GM19240 (cell line): ENCODE measurements around the gene PPIAL4G.
A peak's percentile ranks its signal among the peaks of the same experiment; 100 is the strongest.
"Not testable (repeated sequence)": the region's sequence is repeated elsewhere in the genome, so short reads cannot be mapped to it uniquely, and the experiment has no call there.

ENCODE experiments used
- DNase-seq: peaks from one replicate; pipeline ENCODE4 v3.0.0; 2011; ENCODE audit warnings: low spot score; ENCODE audit not compliant: insufficient read length

The PPIAL4G gene

GRCh38 chr1:148483029-148483428, at the start of gene PPIAL4G:
PPIAL4G (minus strand) TSS chr1:148483302; CDS start chr1:148483252, 50 bp downstream.
- not testable (repeated sequence) for DNase-seq

- DNase-seq = not testable (repeated sequence)
Measured at GRCh38 chr1:148532158-148532557, 49.1 kb upstream of the PPIAL4G start.

- DNase-seq = not testable (repeated sequence)
Measured at GRCh38 chr1:148529101-148529567, 46.0 kb upstream of the PPIAL4G start.

- DNase-seq = not testable (repeated sequence)
Measured at GRCh38 chr1:148528591-148528990, 45.5 kb upstream of the PPIAL4G start.

GRCh38 chr1:148526587-148526986, 43.5 kb upstream of the PPIAL4G start:
- DNase-seq = not testable (repeated sequence)

- not testable (repeated sequence) for DNase-seq
Measured at GRCh38 chr1:148523205-148524144, 40.4 kb upstream of the PPIAL4G start.

- peak; percentile 45 for DNase-seq
Measured at GRCh38 chr1:148522561-148523204, 39.6 kb upstream of the PPIAL4G start.

GRCh38 chr1:148522072-148522471, 39.0 kb upstream of the PPIAL4G start:
- DNase-seq = not testable (repeated sequence)

- not testable (repeated sequence) for DNase-seq
Measured at GRCh38 chr1:148514310-148514709, 31.2 kb upstream of the PPIAL4G start.

- DNase-seq = not testable (repeated sequence)
Measured at GRCh38 chr1:148512571-148513184, 29.6 kb upstream of the PPIAL4G start.

GRCh38 chr1:148493933-148494332, 10.8 kb upstream of the PPIAL4G start:
- not testable (repeated sequence) for DNase-seq

GRCh38 chr1:148481134-148481533, 2.0 kb downstream of the PPIAL4G start:
- DNase-seq = not testable (repeated sequence)

GRCh38 chr1:148459694-148460093, 23.4 kb downstream of the PPIAL4G start:
- DNase-seq = not testable (repeated sequence)

GRCh38 chr1:148458901-148459581, 24.1 kb downstream of the PPIAL4G start:
- not testable (repeated sequence) for DNase-seq

GRCh38 chr1:148458398-148458797, 24.7 kb downstream of the PPIAL4G start:
- not testable (repeated sequence) for DNase-seq

- not testable (repeated sequence) for DNase-seq
Measured at GRCh38 chr1:148452845-148453244, 30.3 kb downstream of the PPIAL4G start.

- DNase-seq = not testable (repeated sequence)
Measured at GRCh38 chr1:148439654-148440325, 43.3 kb downstream of the PPIAL4G start.

GRCh38 chr1:148435406-148435805, 47.7 kb downstream of the PPIAL4G start:
- DNase-seq = no peak

- DNase-seq = no peak
Measured at GRCh38 chr1:148434832-148435231, 48.3 kb downstream of the PPIAL4G start.

GRCh38 chr1:148432916-148433317, 50.2 kb downstream of the PPIAL4G start:
- DNase-seq = not testable (repeated sequence)
